Smooth muscle cell (in vitro differentiated cells): ENCODE measurements around the gene TMEM203. TPM values are rescaled to one million over a fixed set of nuclear protein-coding genes. Genes with fewer than 3 reads are reported as not detected.

Source experiments
- DNase-seq: peaks from one replicate; lab custom pipeline; 2025; ENCODE audit not compliant: unreplicated experiment; lab: John Stamatoyannopoulos, UW
- H2AFZ ChIP-seq: fragments of 200-600 bp; sonication (generic); 2 replicates; pipeline ENCODE4 v1.6.0; 2016; ENCODE audit warnings: antibody characterized with exemption, low read depth, mild to moderate bottlenecking
- H3F3A ChIP-seq: fragments of 200-600 bp; sonication (generic); 2 replicates; pipeline ENCODE4 v1.6.0; 2017; ENCODE audit warnings: antibody characterized with exemption, low read depth
- H3K27ac ChIP-seq: fragments of 200-600 bp; sonication (generic); 2 replicates; pipeline ENCODE4 v1.5.1; 2016; ENCODE audit warnings: low read depth, mild to moderate bottlenecking
- H3K27me3 ChIP-seq: fragments of 200-600 bp; sonication (generic); 2 replicates; pipeline ENCODE4 v1.6.1; 2016; ENCODE audit warnings: low read depth, mild to moderate bottlenecking
- H3K36me3 ChIP-seq: fragments of 200-600 bp; sonication (generic); 2 replicates; pipeline ENCODE4 v1.5.1; 2016; ENCODE audit warnings: low read depth
- H3K4me1 ChIP-seq: fragments of 200-600 bp; sonication (generic); 2 replicates; pipeline ENCODE4 v1.5.1; 2016; ENCODE audit warnings: low read depth
- H3K4me2 ChIP-seq: fragments of 200-600 bp; sonication (generic); 2 replicates; pipeline ENCODE4 v1.6.0; 2016; ENCODE audit warnings: mild to moderate bottlenecking
- H3K4me3 ChIP-seq: fragments of 200-600 bp; sonication (generic); 2 replicates; pipeline ENCODE4 v1.5.1; 2016; ENCODE audit warnings: mild to moderate bottlenecking
- H3K79me2 ChIP-seq: fragments of 200-600 bp; sonication (generic); 2 replicates; pipeline ENCODE4 v1.6.0; 2016; ENCODE audit warnings: low read depth, mild to moderate bottlenecking
- H3K9ac ChIP-seq: fragments of 200-600 bp; sonication (generic); 2 replicates; pipeline ENCODE4 v1.6.0; 2016; ENCODE audit warnings: low read depth
- H3K9me3 ChIP-seq: fragments of 200-600 bp; sonication (generic); replicated peaks from 2 replicates; pipeline ENCODE4 v1.5.1; 2016; ENCODE audit warnings: low read depth
- H4K20me1 ChIP-seq: fragments of 200-600 bp; sonication (generic); 2 replicates; pipeline ENCODE4 v1.6.0; 2016; ENCODE audit warnings: low read depth
- WGBS: methylation state at CpG from one replicate; pipeline ENCODE4 v1.1.7; 2016; ENCODE audit warnings: low lambda C conversion rate; 5-methylcytosine and 5-hydroxymethylcytosine counted together
- polyA plus RNA-seq: library from polyadenylated mRNA; unstranded; fragments of >200 nt; fragmentation: Nextera tagmentation; extraction: Ambion mirVana; gene quantifications from 2 replicates; pipeline ENCODE4 v1.2.1, GENCODE V29; 2016
- total RNA-seq: library from RNA; depleted of rRNA; stranded (reverse); fragments of >200 nt; gene quantifications from 2 replicates; pipeline ENCODE4 v1.2.3, GENCODE V29; 2014
- TF ChIP-seq, protein P1 (sequence below): fragments of 200-600 bp; sonication (generic); IDR thresholded peaks from 2 replicates; pipeline ENCODE4 v1.5.1; 2017; ENCODE audit warnings: borderline replicate concordance, mild to moderate bottlenecking, antibody characterized with exemption; ENCODE audit not compliant: insufficient read depth, poor library complexity, severe bottlenecking

The TMEM203 gene
- total and polyA plus RNA-seq, 2 experiments from 2014 or later, result 31.0 to 55.1 TPM

DNA sequence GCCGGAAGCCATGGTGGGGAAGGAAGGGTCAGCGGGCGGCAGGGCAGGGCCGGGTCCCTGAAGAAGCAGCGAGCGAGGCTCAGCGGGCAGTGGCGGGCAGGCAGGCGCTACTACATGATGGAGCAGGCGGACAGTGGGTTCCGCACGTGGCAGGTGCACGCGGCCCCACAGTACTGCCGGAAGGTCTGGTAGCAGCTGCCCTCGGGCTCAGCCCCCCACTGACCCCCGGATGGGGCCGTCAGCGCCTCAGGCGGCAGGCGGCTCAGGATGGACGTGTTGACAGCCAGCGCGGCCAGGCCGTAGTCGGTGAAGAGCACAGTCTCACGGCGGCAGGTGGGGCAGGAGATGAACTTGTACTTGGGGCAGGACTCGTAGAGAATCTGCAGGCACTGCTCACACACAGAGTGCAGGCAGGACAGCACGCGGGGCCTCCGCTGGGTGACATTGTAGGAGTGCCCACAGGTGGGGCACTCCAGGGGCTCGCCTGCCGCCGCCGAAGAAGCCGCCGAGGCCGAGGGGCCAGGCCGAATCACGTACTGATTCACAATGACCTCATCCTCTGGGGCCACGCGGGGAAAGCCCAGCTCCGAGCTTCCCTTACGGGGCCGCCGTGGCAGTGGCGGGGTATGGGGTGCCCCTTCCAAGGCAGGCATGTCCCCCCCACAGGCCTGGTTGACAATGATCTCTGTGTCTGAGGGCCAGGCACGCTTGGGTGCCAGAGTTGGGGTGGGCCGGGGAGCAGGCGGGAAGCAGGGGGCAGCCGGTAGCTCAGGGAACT lies 15.1 kb upstream of the TMEM203 start:
- no peaks in the 10 kb centered on the region for H4K20me1 ChIP-seq
- H3K9me3 ChIP-seq, result no peaks in the 10 kb centered on the region
- no peak overlapping the region for H3K27ac ChIP-seq
- no peak overlapping the region for H3K9ac ChIP-seq
- H3K79me2 ChIP-seq, result no peaks in the 10 kb centered on the region
- H2AFZ ChIP-seq, result no peak overlapping the region
- H3K36me3 ChIP-seq, result no peaks in the 10 kb centered on the region
- TF ChIP-seq, protein P1, sequence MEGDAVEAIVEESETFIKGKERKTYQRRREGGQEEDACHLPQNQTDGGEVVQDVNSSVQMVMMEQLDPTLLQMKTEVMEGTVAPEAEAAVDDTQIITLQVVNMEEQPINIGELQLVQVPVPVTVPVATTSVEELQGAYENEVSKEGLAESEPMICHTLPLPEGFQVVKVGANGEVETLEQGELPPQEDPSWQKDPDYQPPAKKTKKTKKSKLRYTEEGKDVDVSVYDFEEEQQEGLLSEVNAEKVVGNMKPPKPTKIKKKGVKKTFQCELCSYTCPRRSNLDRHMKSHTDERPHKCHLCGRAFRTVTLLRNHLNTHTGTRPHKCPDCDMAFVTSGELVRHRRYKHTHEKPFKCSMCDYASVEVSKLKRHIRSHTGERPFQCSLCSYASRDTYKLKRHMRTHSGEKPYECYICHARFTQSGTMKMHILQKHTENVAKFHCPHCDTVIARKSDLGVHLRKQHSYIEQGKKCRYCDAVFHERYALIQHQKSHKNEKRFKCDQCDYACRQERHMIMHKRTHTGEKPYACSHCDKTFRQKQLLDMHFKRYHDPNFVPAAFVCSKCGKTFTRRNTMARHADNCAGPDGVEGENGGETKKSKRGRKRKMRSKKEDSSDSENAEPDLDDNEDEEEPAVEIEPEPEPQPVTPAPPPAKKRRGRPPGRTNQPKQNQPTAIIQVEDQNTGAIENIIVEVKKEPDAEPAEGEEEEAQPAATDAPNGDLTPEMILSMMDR, result no peak
- peaks cover 8% of the 10 kb centered on the region for H3K4me1 ChIP-seq
- WGBS, result 93% methylated on average over 47 of the region's 52 CpGs
- H3K27me3 ChIP-seq, result no peaks in the 10 kb centered on the region
- no peak overlapping the region for H3K4me3 ChIP-seq
- no peak overlapping the region for H3K4me2 ChIP-seq
- no peak for DNase-seq
- no peaks in the 10 kb centered on the region for H3F3A ChIP-seq

DNA sequence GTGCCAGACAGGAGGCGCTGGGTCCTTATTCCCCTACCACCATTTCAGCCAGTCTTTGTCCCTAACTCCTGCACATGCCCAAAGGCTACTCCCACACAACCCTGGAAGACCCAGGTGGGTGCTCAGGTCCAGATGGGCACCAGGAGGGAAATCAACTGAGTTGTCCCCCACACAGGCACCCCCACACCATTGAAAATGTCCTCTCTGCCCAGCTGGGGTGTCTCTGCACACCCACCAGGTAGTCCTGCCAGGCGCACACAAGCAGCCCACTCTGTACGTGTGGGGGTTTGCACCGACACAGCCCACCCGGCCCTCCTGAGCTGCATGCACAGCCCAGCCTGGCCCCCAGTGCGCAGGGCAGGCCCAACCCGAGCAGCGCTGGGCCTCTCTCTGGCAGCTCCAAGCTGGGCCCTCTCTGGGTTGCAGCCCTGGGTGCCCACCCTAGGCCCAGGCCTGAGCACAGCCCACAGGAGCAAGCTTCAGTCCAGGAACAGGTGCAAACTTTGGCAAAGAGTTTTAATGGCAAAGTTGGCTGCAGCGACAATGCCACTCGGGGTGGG lies 14.4 kb upstream of the TMEM203 start:
- Histone ChIP-seq H3K9me3 (no peaks in the 10 kb centered on the region), H3K36me3 (no peaks in the 10 kb centered on the region), H3F3A (no peaks in the 10 kb centered on the region), H3K4me2 (no peak overlapping the region), H3K27ac (no peak overlapping the region), H4K20me1 (no peaks in the 10 kb centered on the region), H2AFZ (no peak overlapping the region), H3K4me1 (peaks cover 8% of the 10 kb centered on the region), H3K9ac (no peak overlapping the region), H3K4me3 (no peak overlapping the region), H3K27me3 (no peaks in the 10 kb centered on the region), H3K79me2 (no peaks in the 10 kb centered on the region)
- 94% methylated on average over 10 of the region's 10 CpGs for WGBS
- no peak for DNase-seq
- TF ChIP-seq, protein P1, result no peak

DNA sequence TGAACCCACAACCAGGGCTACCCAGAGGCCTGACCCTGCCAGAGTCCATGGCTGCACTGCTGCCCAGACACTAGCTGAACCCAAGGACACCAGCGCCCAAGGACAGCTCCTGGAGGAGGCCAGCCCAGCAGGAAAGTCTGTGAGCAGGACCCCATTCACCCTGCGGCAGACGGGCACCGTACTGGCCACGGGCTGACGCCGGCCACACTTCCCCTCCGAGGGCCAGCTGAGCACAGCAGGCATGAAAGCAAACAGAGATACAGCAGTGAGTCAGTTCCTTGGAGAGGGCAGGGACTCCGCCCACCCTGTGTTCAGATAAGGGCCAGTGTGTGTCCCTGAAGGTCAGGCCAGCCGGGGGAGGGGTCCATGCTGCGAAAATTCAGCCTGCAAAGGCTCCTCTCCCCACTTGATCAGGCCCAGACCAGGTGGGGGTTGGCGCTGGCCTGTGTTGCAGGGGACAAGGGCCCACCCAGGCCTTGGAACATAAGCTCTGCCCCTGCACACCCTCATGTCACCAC lies 13.4 kb upstream of the TMEM203 start:
- Histone ChIP-seq H4K20me1 (no peaks in the 10 kb centered on the region), H3K79me2 (no peaks in the 10 kb centered on the region), H3K4me3 (no peak overlapping the region), H3K27ac (peak overlapping the region; percentile 2), H3K4me2 (peak overlapping the region; percentile 33), H3K4me1 (peaks cover 8% of the 10 kb centered on the region), H3K27me3 (no peaks in the 10 kb centered on the region), H3F3A (no peaks in the 10 kb centered on the region), H3K9me3 (no peaks in the 10 kb centered on the region), H3K9ac (no peak overlapping the region), H3K36me3 (no peaks in the 10 kb centered on the region), H2AFZ (no peak overlapping the region)
- WGBS, result 28% methylated on average over 12 of the region's 12 CpGs
- TF ChIP-seq, protein P1, result no peak
- DNase-seq, result no peak
